ENCODE results near the gene TSPAN2.

TSPAN2 gene

GRCh38 chr1:115118086-115118485, 28.8 kb upstream of the TSPAN2 start:
- no peak overlapping the region for H3K4me3 ChIP-seq (ENCODE audit: insufficient read depth, low read length, poor library complexity, severe bottlenecking)
- H4K20me1 ChIP-seq (ENCODE audit: low read depth, low read length): no peaks in the 10 kb centered on the region
- no peaks in the 10 kb centered on the region for H3F3A ChIP-seq (ENCODE audit: insufficient read depth)
- no peaks in the 10 kb centered on the region for H3K27me3 ChIP-seq (ENCODE audit: low read length)
- no peaks in the 10 kb centered on the region for H3K9me3 ChIP-seq (ENCODE audit: insufficient read depth, low read length)
- H3K79me2 ChIP-seq (ENCODE audit: insufficient read depth, low read length): no peaks in the 10 kb centered on the region
- no peak overlapping the region for H3K9ac ChIP-seq (ENCODE audit: low read length)
- H3K4me2 ChIP-seq (ENCODE audit: low read depth, low read length, poor library complexity, severe bottlenecking): no peak overlapping the region
- no peaks in the 10 kb centered on the region for H3K9me2 ChIP-seq (replicated peaks; ENCODE audit: insufficient read depth, low read length)
- H2AFZ ChIP-seq (ENCODE audit: low read depth, low read length, severe bottlenecking): no peak overlapping the region
- H3K36me3 ChIP-seq (ENCODE audit: low read length): no peaks in the 10 kb centered on the region
- TF ChIP-seq EZH2phosphoT487 (conservative IDR thresholded peaks at IDR 0.05; ENCODE audit: low read length): no peak
- no peak for TF ChIP-seq CTCF (IDR thresholded peaks at IDR 0.05; ENCODE audit: insufficient read depth, low read length, poor library complexity, severe bottlenecking)
- H3K27ac ChIP-seq (ENCODE audit: low read depth, low read length): no peak overlapping the region

- Histone ChIP-seq H4K20me1 (ENCODE audit: low read depth, low read length) (no peaks in the 10 kb centered on the region), H3K4me2 (ENCODE audit: low read depth, low read length, poor library complexity, severe bottlenecking) (no peak overlapping the region), H3K27me3 (ENCODE audit: low read length) (no peaks in the 10 kb centered on the region), H3K4me3 (ENCODE audit: insufficient read depth, low read length, poor library complexity, severe bottlenecking) (no peak overlapping the region), H3K36me3 (ENCODE audit: low read length) (no peaks in the 10 kb centered on the region), H2AFZ (ENCODE audit: low read depth, low read length, severe bottlenecking) (no peak overlapping the region), H3K9ac (ENCODE audit: low read length) (no peak overlapping the region), H3K79me2 (ENCODE audit: insufficient read depth, low read length) (no peaks in the 10 kb centered on the region), H3K9me3 (ENCODE audit: insufficient read depth, low read length) (no peaks in the 10 kb centered on the region), H3K9me2 (replicated peaks; ENCODE audit: insufficient read depth, low read length) (no peaks in the 10 kb centered on the region), H3F3A (ENCODE audit: insufficient read depth) (no peaks in the 10 kb centered on the region), H3K27ac (ENCODE audit: low read depth, low read length) (no peak overlapping the region)
- TF ChIP-seq EZH2phosphoT487 (conservative IDR thresholded peaks at IDR 0.05; ENCODE audit: low read length): no peak
- TF ChIP-seq CTCF (IDR thresholded peaks at IDR 0.05; ENCODE audit: insufficient read depth, low read length, poor library complexity, severe bottlenecking): no peak
Measured at GRCh38 chr1:115117298-115117697, 28.0 kb upstream of the TSPAN2 start.

- TF ChIP-seq CTCF (IDR thresholded peaks at IDR 0.05; ENCODE audit: insufficient read depth, low read length, poor library complexity, severe bottlenecking) (no peak), EZH2phosphoT487 (conservative IDR thresholded peaks at IDR 0.05; ENCODE audit: low read length) (no peak)
- Histone ChIP-seq H2AFZ (ENCODE audit: low read depth, low read length, severe bottlenecking) (no peak overlapping the region), H3K4me2 (ENCODE audit: low read depth, low read length, poor library complexity, severe bottlenecking) (no peak overlapping the region)
Measured at GRCh38 chr1:115116512-115116911, 27.2 kb upstream of the TSPAN2 start.

More at GRCh38 chr1:115116512-115116911, 27.2 kb upstream of the TSPAN2 start:
- no peaks in the 10 kb centered on the region for H4K20me1 ChIP-seq (ENCODE audit: low read depth, low read length)
- no peak overlapping the region for H3K27ac ChIP-seq (ENCODE audit: low read depth, low read length)
- H3K36me3 ChIP-seq (ENCODE audit: low read length): no peaks in the 10 kb centered on the region
- no peaks in the 10 kb centered on the region for H3K9me3 ChIP-seq (ENCODE audit: insufficient read depth, low read length)
- no peaks in the 10 kb centered on the region for H3K9me2 ChIP-seq (replicated peaks; ENCODE audit: insufficient read depth, low read length)
- H3K79me2 ChIP-seq (ENCODE audit: insufficient read depth, low read length): no peaks in the 10 kb centered on the region
- H3F3A ChIP-seq (ENCODE audit: insufficient read depth): no peaks in the 10 kb centered on the region
- H3K4me3 ChIP-seq (ENCODE audit: insufficient read depth, low read length, poor library complexity, severe bottlenecking): no peak overlapping the region
- H3K27me3 ChIP-seq (ENCODE audit: low read length): no peaks in the 10 kb centered on the region
- no peak overlapping the region for H3K9ac ChIP-seq (ENCODE audit: low read length)

Data from SU-DHL-6 (cell line).